GM21390 (cell line): ENCODE data around the gene ATXN7.

ENCODE experiments used
- ATAC-seq: cut with Tn5 transposase; IDR thresholded peaks from one replicate; pipeline ENCODE4 v1.9.1; 2021; ENCODE audit not compliant: unreplicated experiment

The ATXN7 gene

GRCh38 chr3:64042952-64043351 is 179.3 kb downstream of the ATXN7 start:
- ATAC-seq, result no peak

- ATAC-seq, result no peak
Measured at GRCh38 chr3:64046592-64046991, 182.9 kb downstream of the ATXN7 start.

GRCh38 chr3:64046996-64047594 is 183.4 kb downstream of the ATXN7 start:
- no peak for ATAC-seq

- no peak for ATAC-seq
Measured at GRCh38 chr3:64047787-64048186, 184.1 kb downstream of the ATXN7 start.

- no peak for ATAC-seq
Measured at GRCh38 chr3:64048631-64049061, 185.0 kb downstream of the ATXN7 start.

- ATAC-seq, result no peak
Measured at GRCh38 chr3:64049136-64049535, 185.5 kb downstream of the ATXN7 start.

GRCh38 chr3:64049832-64050231 is 186.2 kb downstream of the ATXN7 start:
- no peak for ATAC-seq
